HL-60 (cell line): ENCODE measurements around the gene TRAPPC12.

ENCODE experiments used
- GABPA ChIP-seq: IDR thresholded peaks from 2 replicates; pipeline ENCODE4 v1.6.1; 2012; ENCODE audit warnings: low read depth
- REST ChIP-seq: IDR thresholded peaks from 2 replicates; pipeline ENCODE4 v1.6.1; 2012; ENCODE audit warnings: low read depth; ENCODE audit not compliant: insufficient replicate concordance
- TF ChIP-seq, protein P1 (sequence below): IDR thresholded peaks from one replicate; pipeline ENCODE4 v1.5.1; 2011; ENCODE audit warnings: low read length, control low read depth, inconsistent platforms; ENCODE audit not compliant: insufficient read depth

- TF ChIP-seq, protein P1, sequence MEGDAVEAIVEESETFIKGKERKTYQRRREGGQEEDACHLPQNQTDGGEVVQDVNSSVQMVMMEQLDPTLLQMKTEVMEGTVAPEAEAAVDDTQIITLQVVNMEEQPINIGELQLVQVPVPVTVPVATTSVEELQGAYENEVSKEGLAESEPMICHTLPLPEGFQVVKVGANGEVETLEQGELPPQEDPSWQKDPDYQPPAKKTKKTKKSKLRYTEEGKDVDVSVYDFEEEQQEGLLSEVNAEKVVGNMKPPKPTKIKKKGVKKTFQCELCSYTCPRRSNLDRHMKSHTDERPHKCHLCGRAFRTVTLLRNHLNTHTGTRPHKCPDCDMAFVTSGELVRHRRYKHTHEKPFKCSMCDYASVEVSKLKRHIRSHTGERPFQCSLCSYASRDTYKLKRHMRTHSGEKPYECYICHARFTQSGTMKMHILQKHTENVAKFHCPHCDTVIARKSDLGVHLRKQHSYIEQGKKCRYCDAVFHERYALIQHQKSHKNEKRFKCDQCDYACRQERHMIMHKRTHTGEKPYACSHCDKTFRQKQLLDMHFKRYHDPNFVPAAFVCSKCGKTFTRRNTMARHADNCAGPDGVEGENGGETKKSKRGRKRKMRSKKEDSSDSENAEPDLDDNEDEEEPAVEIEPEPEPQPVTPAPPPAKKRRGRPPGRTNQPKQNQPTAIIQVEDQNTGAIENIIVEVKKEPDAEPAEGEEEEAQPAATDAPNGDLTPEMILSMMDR: no peak
- TF ChIP-seq GABPA (no peak), REST (no peak)
Measured at GRCh38 chr2:3430740-3431490, 51.4 kb downstream of the TRAPPC12 start.
